ENCODE data around the gene CPED1.
"Not testable (repeated sequence)": the region's sequence is repeated elsewhere in the genome, so short reads cannot be mapped to it uniquely, and the experiment has no call there.

DNA sequence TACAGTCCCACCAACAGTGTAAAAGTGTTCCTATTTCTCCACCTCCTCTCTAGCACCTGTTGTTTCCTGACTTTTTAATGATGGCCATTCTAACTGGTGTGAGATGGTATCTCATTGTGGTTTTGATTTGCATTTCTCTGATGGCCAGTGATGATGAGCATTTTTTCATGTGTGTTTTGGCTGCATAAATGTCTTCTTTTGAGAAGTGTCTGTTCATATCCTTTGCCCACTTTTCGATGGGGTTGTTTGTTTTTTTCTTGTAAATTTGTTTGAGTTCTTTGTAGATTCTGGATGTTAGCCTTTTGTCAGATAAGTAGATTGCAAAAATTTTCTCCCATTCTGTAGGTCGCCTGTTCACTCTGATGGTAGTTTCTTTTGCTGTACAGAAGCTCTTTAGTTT lies 79.2 kb downstream of the CPED1 start:
- not testable (repeated sequence) for TF ChIP-seq CTCF, POLR2A (IDR thresholded peaks at IDR 0.05)
